ENCODE results near the gene CASS4. TPM values are rescaled to one million over a fixed set of nuclear protein-coding genes. Genes with fewer than 3 reads are reported as not detected.

Gene CASS4
- total and polyA plus RNA-seq, 2 donors (not counting 3 experiments of a cell fraction or from before 2014, with no cell fraction given): not detected

DNA sequence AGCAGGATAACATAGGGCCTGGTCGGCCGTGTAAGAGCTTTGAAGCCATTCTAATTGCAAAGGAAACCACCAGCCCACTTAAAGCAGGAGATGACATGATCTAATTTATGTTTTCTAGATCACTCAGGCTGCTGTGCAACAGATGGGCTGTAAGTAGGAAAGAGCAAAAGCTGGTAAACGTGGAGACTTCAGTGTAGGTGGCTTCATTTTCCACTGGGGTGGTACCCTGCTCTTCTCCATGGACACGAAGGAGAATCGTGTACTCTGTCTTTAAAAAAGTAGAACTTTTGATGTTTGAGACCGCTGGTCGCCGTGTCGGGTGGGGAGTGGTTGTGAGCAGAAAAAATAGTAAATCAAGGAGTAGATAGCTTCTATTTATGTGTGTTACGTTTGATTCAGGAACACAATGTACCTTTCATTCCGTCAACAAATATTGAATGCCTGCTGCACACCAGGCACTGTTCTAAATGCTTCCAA lies 6.4 kb downstream of the CASS4 start:
- POLR2A ChIA-PET: no interaction called here
- CTCF ChIA-PET: interaction anchor here (1.0 to 2.0 kb wide), 4 partner anchors 20 to 965 kb away, joined by 3 to 4 read pairs (median 4); no protein-coding TSS in a partner anchor
- Histone ChIP-seq H3K4me2 (ENCODE audit: insufficient read depth, low read length) (peak overlapping the region; percentile 79), H2AFZ (ENCODE audit: low read depth, low read length) (peak overlapping the region; percentile 58), H3K27ac (ENCODE audit: insufficient read depth, low read depth, low read length) (peak overlapping the region; percentile 80), H3K36me3 (ENCODE audit: control insufficient read depth in 2 of 2, extremely low read depth in 1 of 2, insufficient read depth in 2 of 2, low read length in 2 of 2) (no peaks in the 10 kb centered on the region), H4K20me1 (replicated peaks; ENCODE audit: control insufficient read depth, extremely low read depth, insufficient read depth, low read length) (no peaks in the 10 kb centered on the region), H3K4me1 (ENCODE audit: control insufficient read depth, extremely low read depth, insufficient read depth, low read length) (peaks cover 42% of the 10 kb centered on the region), H3K9me1 (replicated peaks; ENCODE audit: control insufficient read depth, extremely low read depth, insufficient read depth, low read length) (no peaks in the 10 kb centered on the region), H3K4me3 (replicated peaks in 1 of 3; ENCODE audit: insufficient read depth in 1 of 3, low read depth in 1 of 3, low read length in 3 of 3) (no peak overlapping the region), H3K9ac (replicated peaks; ENCODE audit: extremely low read depth, insufficient read depth, low read length) (peak overlapping the region; percentile 37), H3K79me2 (ENCODE audit: control insufficient read depth, insufficient read depth, low read length) (no peaks in the 10 kb centered on the region), H3K9me3 (replicated peaks; ENCODE audit: control insufficient read depth, insufficient read depth, low read length) (no peaks in the 10 kb centered on the region), H3K27me3 (ENCODE audit: control insufficient read depth in 2 of 2, insufficient read depth in 2 of 2, low read length in 2 of 2) (no peaks in the 10 kb centered on the region)
- DNase-seq (ENCODE audit: low read depth, low spot score) (no peak), FAIRE-seq (no peak)
- intact Hi-C loops (cut with micrococcal nuclease) (loop anchor here (2.0 kb wide), 1 partner anchor 60 kb away; the partner anchor contains the start of gene FAM210B), dilution Hi-C loops (cut with MboI; ENCODE audit: extremely low pct_ligation_motif_present, low sequenced_read_pairs) (no loop called here)
- TSS peak; percentile 81 for BruUV-seq (replicated peaks)
- TF ChIP-seq CTCF (IDR thresholded peaks at IDR 0.05; ENCODE audit: extremely low read depth in 1 of 2, insufficient read depth in 1 of 2, low read depth in 1 of 2, low read length in 2 of 2) (no peak), EZH2 (IDR thresholded peaks at IDR 0.05; ENCODE audit: borderline replicate concordance, low read depth, low read length, severe bottlenecking) (no peak), POLR2AphosphoS5 (IDR thresholded peaks at IDR 0.05; ENCODE audit: insufficient read depth, low read depth, low read length) (no peak), GATA2 (IDR thresholded peaks at IDR 0.05; ENCODE audit: insufficient read depth, insufficient read length, low read depth, low read length) (no peak), JUN (IDR thresholded peaks at IDR 0.05; ENCODE audit: borderline replicate concordance, insufficient read depth, insufficient read length, low read depth) (no peak), POLR2A (IDR thresholded peaks at IDR 0.05; ENCODE audit: low read depth, low read length) (no peak), MYC (IDR thresholded peaks at IDR 0.05; ENCODE audit: low read depth, low read length) (no peak), FOS (IDR thresholded peaks at IDR 0.05; ENCODE audit: borderline replicate concordance, insufficient read depth, low read length) (no peak)
- TF ChIP-seq, protein P1, sequence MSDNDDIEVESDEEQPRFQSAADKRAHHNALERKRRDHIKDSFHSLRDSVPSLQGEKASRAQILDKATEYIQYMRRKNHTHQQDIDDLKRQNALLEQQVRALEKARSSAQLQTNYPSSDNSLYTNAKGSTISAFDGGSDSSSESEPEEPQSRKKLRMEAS (IDR thresholded peaks at IDR 0.05; ENCODE audit: insufficient read depth, insufficient read length): no peak
